Measurements from ENCODE around the gene LRRC18.

The LRRC18 gene

GRCh38 chr10:48894911-48895802 is 44.5 kb downstream of the LRRC18 start:
- no peak for TF ChIP-seq FOXP2 (optimal IDR thresholded peaks at IDR 0.05; ENCODE audit: borderline replicate concordance, extremely low read depth, extremely low read length, insufficient read depth)
- TF ChIP-seq REST (IDR thresholded peaks at IDR 0.05; ENCODE audit: insufficient read depth in 1 of 2, low read depth in 2 of 2, low read length in 2 of 2) = no peak

DNA sequence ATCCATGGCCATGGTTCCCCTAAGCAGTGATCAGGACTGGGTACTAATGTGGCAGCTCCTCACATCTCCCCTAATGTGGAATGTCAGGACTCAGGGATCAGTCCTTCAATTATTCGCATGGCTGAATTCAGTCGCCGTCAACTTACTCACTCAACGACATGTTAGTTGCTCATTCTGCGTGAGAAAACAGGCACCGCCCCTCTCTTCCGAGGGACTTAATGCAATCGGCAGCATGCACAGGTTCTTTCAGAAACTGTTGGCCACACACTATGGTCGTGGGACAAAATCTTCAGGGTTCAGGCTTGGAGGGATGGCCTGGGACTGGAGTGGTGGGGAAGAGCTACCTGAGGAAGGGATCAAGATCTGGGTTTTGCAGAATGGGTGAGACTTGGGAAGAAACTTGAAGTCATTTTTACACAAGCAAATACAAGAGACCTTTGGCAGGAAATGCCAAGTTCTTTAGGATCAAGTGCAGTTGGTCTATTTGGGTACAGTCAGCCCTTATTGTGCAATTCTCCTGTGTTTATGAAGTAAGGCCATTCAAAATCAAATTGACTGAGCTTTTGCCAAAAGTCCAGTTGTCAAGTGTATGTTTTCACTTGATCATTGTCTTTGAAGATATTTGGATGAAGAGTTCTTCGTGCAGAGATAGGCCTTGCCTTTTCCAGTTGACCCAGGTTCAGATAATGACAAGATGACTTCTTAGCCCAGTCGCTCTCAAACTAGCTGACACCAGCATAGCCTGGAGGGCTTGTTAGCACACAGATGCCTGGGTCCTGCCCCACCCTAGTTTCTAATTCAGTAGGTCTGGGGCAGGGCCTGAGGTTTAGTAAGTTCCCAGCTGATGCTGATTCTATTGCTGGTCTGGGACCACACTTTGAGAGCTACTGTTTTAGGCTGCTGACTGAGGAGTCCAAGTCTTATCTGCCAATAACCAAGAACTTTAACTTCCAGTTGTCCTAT is 48.5 kb downstream of the LRRC18 start:
- no peak for TF ChIP-seq SIN3A (IDR thresholded peaks at IDR 0.05; ENCODE audit: borderline replicate concordance, insufficient read depth, low read length)
- TF ChIP-seq TAF1 (IDR thresholded peaks at IDR 0.05; ENCODE audit: borderline replicate concordance, insufficient read depth, low read length) = no peak
- TF ChIP-seq FOXP2 (optimal IDR thresholded peaks at IDR 0.05; ENCODE audit: borderline replicate concordance, extremely low read depth, extremely low read length, insufficient read depth) = no peak
- TF ChIP-seq POLR2AphosphoS5 (IDR thresholded peaks at IDR 0.05; ENCODE audit: low read depth, low read length) = no peak
- no peak for TF ChIP-seq REST (IDR thresholded peaks at IDR 0.05; ENCODE audit: insufficient read depth in 1 of 2, low read depth in 2 of 2, low read length in 2 of 2)

GRCh38 chr10:48887982-48888381 is 51.7 kb downstream of the LRRC18 start:
- no peak for TF ChIP-seq FOXP2 (optimal IDR thresholded peaks at IDR 0.05; ENCODE audit: borderline replicate concordance, extremely low read depth, extremely low read length, insufficient read depth)
- TF ChIP-seq POLR2AphosphoS5 (IDR thresholded peaks at IDR 0.05; ENCODE audit: low read depth, low read length) = no peak
- no peak for TF ChIP-seq TAF1 (IDR thresholded peaks at IDR 0.05; ENCODE audit: borderline replicate concordance, insufficient read depth, low read length)
- TF ChIP-seq REST (IDR thresholded peaks at IDR 0.05; ENCODE audit: insufficient read depth in 1 of 2, low read depth in 2 of 2, low read length in 2 of 2) = no peak

DNA sequence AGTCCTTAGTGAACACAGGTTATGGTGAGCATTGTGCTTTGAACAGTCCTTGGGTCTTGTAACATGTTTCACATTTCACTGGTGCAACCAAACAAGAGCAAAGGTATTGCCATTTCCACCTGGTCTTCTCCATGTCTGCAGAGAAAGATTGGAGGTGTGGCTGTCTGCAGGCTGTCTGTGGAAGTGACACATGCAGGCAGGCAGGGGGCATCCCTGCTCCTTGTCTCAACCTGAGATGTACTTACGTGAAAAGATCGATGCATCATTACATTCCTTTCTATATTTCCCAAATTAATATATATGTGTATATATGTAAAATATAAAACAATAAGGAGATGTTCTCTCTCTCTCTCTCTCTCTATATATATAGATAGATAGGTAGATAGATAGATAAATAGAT is 54.3 kb downstream of the LRRC18 start:
- TF ChIP-seq SIN3A (IDR thresholded peaks at IDR 0.05; ENCODE audit: borderline replicate concordance, insufficient read depth, low read length) (no peak), TAF1 (IDR thresholded peaks at IDR 0.05; ENCODE audit: borderline replicate concordance, insufficient read depth, low read length) (no peak), POLR2AphosphoS5 (IDR thresholded peaks at IDR 0.05; ENCODE audit: low read depth, low read length) (no peak), REST (IDR thresholded peaks at IDR 0.05; ENCODE audit: insufficient read depth in 1 of 2, low read depth in 2 of 2, low read length in 2 of 2) (no peak), FOXP2 (optimal IDR thresholded peaks at IDR 0.05; ENCODE audit: borderline replicate concordance, extremely low read depth, extremely low read length, insufficient read depth) (no peak)

Measured in PFSK-1 (cell line).